ENCODE measurements around the gene PRKN.

Gene PRKN

GRCh38 chr6:162363757-162364156, 363.8 kb downstream of the PRKN start:
- no peak overlapping the region for H3K4me3 ChIP-seq (ENCODE audit: severe bottlenecking)

DNA sequence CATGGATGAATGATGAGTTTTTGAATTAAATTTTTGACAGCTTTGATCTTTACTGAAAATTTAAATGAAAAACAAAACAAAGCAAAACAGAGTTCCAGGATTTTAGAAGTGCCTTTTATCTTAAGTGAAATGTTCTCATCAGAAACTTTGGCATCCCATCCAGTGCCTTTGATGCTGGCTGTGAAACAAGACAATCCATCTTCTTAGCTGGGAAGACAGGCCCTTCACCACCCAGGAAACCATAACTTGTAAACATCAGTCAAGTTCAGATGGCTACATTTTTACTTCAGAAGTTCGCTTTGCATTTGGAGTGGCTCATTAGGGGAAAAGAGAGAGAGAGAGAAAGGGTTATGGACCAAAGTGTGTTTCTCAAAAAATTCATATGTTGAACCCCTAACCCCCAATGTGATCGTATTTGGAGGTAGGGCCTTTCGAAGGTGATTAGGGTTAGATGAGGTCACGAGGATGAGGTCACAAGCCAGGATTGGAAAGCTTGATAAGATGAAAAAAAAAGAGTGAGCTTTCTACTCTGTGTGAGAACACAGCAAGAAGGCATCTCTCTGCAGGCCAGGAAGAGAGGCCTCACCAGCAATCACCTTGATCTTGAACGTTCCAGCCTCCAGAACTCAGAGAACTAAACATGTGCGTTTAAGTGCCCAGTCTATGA, 366.5 kb downstream of the PRKN start:
- no peak for ATAC-seq (ENCODE audit: low read depth)
- Histone ChIP-seq H3K27ac (ENCODE audit: poor library complexity, severe bottlenecking) (no peak overlapping the region), H3K4me1 (ENCODE audit: insufficient read depth, poor library complexity, severe bottlenecking) (no peaks in the 10 kb centered on the region), H3K9me3 (ENCODE audit: severe bottlenecking) (no peaks in the 10 kb centered on the region), H3K4me3 (ENCODE audit: severe bottlenecking) (no peak overlapping the region), H3K36me3 (ENCODE audit: low read depth) (no peaks in the 10 kb centered on the region), H3K27me3 (ENCODE audit: insufficient read depth, poor library complexity, severe bottlenecking) (no peaks in the 10 kb centered on the region)
- no peak for DNase-seq (ENCODE audit: low spot score)
- TF ChIP-seq, protein P1, sequence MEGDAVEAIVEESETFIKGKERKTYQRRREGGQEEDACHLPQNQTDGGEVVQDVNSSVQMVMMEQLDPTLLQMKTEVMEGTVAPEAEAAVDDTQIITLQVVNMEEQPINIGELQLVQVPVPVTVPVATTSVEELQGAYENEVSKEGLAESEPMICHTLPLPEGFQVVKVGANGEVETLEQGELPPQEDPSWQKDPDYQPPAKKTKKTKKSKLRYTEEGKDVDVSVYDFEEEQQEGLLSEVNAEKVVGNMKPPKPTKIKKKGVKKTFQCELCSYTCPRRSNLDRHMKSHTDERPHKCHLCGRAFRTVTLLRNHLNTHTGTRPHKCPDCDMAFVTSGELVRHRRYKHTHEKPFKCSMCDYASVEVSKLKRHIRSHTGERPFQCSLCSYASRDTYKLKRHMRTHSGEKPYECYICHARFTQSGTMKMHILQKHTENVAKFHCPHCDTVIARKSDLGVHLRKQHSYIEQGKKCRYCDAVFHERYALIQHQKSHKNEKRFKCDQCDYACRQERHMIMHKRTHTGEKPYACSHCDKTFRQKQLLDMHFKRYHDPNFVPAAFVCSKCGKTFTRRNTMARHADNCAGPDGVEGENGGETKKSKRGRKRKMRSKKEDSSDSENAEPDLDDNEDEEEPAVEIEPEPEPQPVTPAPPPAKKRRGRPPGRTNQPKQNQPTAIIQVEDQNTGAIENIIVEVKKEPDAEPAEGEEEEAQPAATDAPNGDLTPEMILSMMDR (IDR thresholded peaks at IDR 0.05; ENCODE audit: poor library complexity, severe bottlenecking), result no peak

More at GRCh38 chr6:162363757-162364156, 363.8 kb downstream of the PRKN start:
- TF ChIP-seq, protein P1 (IDR thresholded peaks at IDR 0.05; ENCODE audit: poor library complexity, severe bottlenecking), result no peak
- no peaks in the 10 kb centered on the region for H3K9me3 ChIP-seq (ENCODE audit: severe bottlenecking)
- no peaks in the 10 kb centered on the region for H3K27me3 ChIP-seq (ENCODE audit: insufficient read depth, poor library complexity, severe bottlenecking)
- H3K4me1 ChIP-seq (ENCODE audit: insufficient read depth, poor library complexity, severe bottlenecking), result no peaks in the 10 kb centered on the region
- ATAC-seq (ENCODE audit: low read depth) (peak; percentile 42; the same call in 1 of the 3 replicates), DNase-seq (ENCODE audit: low spot score) (no peak)
- H3K27ac ChIP-seq (ENCODE audit: poor library complexity, severe bottlenecking), result no peak overlapping the region
- no peaks in the 10 kb centered on the region for H3K36me3 ChIP-seq (ENCODE audit: low read depth)

DNA sequence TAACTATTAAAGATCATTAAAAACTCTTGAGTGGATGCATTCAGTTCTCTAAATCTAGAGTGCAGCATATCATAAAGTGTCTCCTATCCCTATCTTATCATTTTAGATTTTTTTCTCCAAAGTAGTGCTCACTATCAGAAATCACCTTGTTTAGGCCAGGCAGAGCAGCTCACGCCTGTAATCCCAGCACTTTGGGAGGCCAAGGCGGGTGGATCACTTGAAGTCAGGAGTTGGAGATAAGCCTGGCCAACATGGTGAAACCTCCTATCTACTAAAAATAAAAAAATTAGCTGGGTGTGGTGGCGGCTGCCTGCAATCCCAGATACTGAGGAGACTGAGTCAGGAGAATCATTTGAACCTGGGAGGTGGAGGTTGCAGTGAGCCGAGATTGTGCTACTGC, 368.9 kb downstream of the PRKN start:
- Histone ChIP-seq H3K27me3 (ENCODE audit: insufficient read depth, poor library complexity, severe bottlenecking) (no peaks in the 10 kb centered on the region), H3K4me1 (ENCODE audit: insufficient read depth, poor library complexity, severe bottlenecking) (no peaks in the 10 kb centered on the region), H3K9me3 (ENCODE audit: severe bottlenecking) (no peaks in the 10 kb centered on the region), H3K4me3 (ENCODE audit: severe bottlenecking) (no peak overlapping the region), H3K36me3 (ENCODE audit: low read depth) (no peaks in the 10 kb centered on the region), H3K27ac (ENCODE audit: poor library complexity, severe bottlenecking) (no peak overlapping the region)
- DNase-seq (ENCODE audit: low spot score) (no peak), ATAC-seq (ENCODE audit: low read depth) (no peak)
- TF ChIP-seq, protein P1 (IDR thresholded peaks at IDR 0.05; ENCODE audit: poor library complexity, severe bottlenecking), result no peak

GRCh38 chr6:162345051-162345511, 382.5 kb downstream of the PRKN start:
- TF ChIP-seq, protein P1 (IDR thresholded peaks at IDR 0.05; ENCODE audit: poor library complexity, severe bottlenecking), result no peak
- Histone ChIP-seq H3K27me3 (ENCODE audit: insufficient read depth, poor library complexity, severe bottlenecking) (no peaks in the 10 kb centered on the region), H3K36me3 (ENCODE audit: low read depth) (no peaks in the 10 kb centered on the region), H3K4me1 (ENCODE audit: insufficient read depth, poor library complexity, severe bottlenecking) (peaks cover 10% of the 10 kb centered on the region), H3K27ac (ENCODE audit: poor library complexity, severe bottlenecking) (peak overlapping the region; percentile 43), H3K4me3 (ENCODE audit: severe bottlenecking) (no peak overlapping the region), H3K9me3 (ENCODE audit: severe bottlenecking) (no peaks in the 10 kb centered on the region)
- ATAC-seq (ENCODE audit: low read depth) (peak; percentile 89), DNase-seq (ENCODE audit: low spot score) (no peak)

- DNase-seq (ENCODE audit: low spot score) (no peak), ATAC-seq (ENCODE audit: low read depth) (no peak)
- TF ChIP-seq, protein P1 (IDR thresholded peaks at IDR 0.05; ENCODE audit: poor library complexity, severe bottlenecking), result no peak
- peak overlapping the region; percentile 43 for H3K27ac ChIP-seq (ENCODE audit: poor library complexity, severe bottlenecking)
- no peak overlapping the region for H3K4me3 ChIP-seq (ENCODE audit: severe bottlenecking)
- no peaks in the 10 kb centered on the region for H3K9me3 ChIP-seq (ENCODE audit: severe bottlenecking)
- no peaks in the 10 kb centered on the region for H3K27me3 ChIP-seq (ENCODE audit: insufficient read depth, poor library complexity, severe bottlenecking)
- peaks cover 10% of the 10 kb centered on the region for H3K4me1 ChIP-seq (ENCODE audit: insufficient read depth, poor library complexity, severe bottlenecking)
- H3K36me3 ChIP-seq (ENCODE audit: low read depth), result no peaks in the 10 kb centered on the region
These were observed 382.9 kb downstream of the PRKN start for GRCh38 chr6:162344646-162345010.
